GM18907 (cell line): ENCODE measurements around the gene SUPT16H.
"Not testable (repeated sequence)": the region's sequence is repeated elsewhere in the genome, so short reads cannot be mapped to it uniquely, and the experiment has no call there.

Source experiments
- ATAC-seq: cut with Tn5 transposase; IDR thresholded peaks from one replicate; pipeline ENCODE4 v1.9.1; 2021; ENCODE audit warnings: mild to moderate bottlenecking, moderate library complexity; ENCODE audit not compliant: unreplicated experiment

SUPT16H gene

DNA sequence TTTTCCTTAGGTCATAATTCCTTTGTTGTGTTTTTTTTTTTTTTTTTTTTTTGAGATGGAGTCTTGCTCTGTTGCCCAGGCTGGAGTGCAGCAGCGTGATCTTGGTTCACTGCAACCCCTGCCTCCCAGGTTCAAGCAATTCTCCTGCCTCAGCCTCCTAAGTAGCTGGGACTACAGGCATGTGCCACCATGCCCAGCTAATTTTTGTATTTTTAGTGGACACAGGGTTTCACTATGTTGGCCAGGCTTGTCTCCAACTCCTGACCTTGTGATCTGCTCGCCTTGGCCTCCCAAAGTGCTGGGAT, 81.0 kb downstream of the SUPT16H start:
- not testable (repeated sequence) for ATAC-seq

GRCh38 chr14:21302013-21302835, 81.6 kb downstream of the SUPT16H start:
- no peak for ATAC-seq
